NCI-H526 treated with DMSO at 0.1 percent for 48 hours (cell line): ENCODE measurements around the gene UBL4A.
A peak's percentile ranks its signal among the peaks of the same experiment; 100 is the strongest.

Experiments used
- DNase-seq: peaks from one replicate; lab custom pipeline; 2025; lab: John Stamatoyannopoulos, UW

The UBL4A gene

DNA sequence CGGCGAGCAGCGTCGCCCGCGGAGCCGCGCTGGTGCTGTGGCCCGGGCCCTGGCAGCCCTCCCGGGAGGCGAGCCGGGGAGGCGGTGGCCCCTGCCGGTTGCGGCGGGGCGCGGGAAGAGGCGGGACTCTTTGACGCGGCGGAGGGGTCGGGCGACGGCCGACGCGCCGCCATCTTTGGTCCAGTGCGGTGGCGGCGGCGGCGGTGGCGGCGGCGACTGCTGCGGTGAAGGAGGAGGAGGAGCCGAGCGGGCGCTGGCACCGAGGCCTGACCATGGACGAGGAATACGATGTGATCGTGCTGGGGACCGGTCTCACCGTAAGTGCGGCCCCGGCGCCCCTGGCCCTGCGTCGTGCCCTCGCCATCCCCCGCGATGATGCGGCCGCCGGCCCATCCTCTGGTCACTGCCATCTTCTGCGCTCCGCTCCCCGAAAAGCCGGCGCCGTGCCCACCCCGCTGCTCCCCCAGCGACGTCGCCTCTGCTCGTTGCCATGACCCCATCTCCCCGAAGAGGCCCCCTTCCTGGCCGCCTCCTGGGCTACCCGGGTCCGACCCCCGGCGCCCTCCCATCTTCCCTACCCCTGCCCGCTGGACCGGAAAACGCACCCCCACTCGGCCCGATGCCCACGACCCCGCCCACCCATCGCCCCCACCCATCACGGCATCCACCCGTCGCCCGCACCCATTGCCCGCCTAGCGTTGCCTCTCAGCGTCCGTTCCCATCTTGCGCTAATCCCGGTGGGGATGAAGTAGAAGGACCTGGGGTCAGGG, 49.2 kb downstream of the UBL4A start, which contains the start of gene GDI1:
TSS of gene GDI1 (plus strand) at position 172 of the 770 bp plus-strand sequence. CDS start at position 273, 101 bp downstream.
- DNase-seq = peak; percentile 53

DNA sequence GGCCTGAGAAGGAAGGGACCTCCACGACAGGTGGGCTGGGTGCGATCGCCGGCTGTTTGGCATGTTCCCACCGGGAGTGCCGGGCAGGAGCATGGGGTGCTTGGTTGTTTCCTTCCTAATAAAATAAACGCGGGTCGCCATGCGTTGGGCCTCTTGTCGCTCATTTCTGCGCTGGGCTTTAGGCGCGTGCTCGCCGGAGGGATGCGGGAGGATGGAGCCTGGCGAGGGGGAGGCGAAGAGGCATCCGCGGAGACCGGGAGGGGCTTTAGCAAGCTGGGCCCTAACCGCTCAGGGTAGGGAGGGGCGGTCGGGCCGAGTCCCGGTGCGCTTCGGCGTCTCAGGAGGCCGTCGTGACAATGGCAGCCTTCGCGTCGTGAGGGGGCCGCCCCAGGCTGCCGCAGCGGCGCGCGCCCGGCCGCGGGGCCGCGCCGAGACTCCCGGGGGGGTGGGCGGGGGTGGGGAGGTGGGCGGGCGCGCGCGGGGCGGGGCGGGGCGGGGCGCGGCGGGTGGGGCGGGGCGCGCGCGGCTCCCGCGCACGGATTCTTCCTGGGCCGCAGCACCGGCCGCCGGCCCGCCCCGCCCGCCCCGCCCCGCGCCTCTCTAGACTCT, 49.9 kb downstream of the UBL4A start:
- peak; percentile 29 for DNase-seq

DNA sequence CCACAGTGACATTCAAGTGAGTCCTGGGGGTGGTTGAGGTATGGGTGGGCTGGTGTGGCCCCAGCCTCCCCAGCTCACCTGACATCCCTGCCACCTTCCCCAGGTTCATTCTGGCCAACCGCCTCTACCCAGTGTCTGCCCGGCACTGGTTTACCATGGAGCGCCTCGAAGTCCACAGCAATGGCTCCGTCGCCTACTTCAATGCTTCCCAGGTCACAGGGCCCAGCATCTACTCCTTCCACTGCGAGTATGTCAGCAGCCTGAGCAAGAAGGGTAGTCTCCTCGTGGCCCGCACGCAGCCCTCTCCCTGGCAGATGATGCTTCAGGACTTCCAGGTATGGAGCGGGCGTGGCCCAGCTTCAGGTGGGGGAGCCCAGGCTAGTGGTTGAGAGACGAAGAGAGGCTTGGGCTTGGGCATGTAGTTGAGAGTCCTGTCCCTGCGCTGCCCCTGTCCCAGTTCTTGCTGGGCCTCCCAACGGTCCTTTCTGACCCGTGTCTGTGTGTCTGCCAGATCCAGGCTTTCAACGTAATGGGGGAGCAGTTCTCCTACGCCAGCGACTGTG, 51.2 kb downstream of the UBL4A start:
- DNase-seq = no peak

DNA sequence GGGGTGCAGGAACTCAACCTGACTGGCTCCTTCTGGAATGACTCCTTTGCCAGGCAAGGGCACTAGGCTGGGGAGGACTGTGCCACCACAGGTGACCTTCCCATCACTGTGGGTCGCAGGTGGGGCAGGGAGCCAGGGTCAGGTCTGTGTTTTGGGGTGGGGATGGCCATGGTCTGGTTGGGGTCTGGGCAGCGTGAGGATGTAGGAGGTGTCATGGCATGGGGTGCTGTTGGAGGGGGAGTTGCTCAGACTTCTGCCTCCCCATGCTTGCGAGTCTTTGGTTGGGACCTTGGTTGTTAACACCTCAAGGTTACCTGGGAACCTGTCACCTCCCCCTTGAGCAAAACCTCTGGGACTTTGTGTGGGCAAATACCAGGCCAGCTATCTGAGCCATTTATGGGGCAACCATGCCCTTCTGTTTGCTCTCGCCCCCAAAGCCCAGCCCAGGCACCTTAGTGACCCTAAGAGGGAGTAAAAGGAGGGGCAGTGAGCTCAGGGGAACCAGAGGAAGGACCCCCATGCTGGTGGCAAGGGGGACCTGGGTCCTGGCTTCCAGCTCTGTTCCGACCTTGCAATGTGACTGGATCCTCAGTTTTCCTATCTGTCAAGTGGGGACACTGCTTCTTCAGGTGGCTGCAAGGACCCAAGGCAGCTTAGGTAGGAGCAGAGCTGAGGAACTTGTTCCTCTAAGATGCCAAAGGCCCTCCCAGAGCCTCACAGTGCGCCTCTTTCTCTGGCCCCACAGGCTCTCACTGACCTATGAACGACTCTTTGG, 51.8 kb downstream of the UBL4A start:
- no peak for DNase-seq
